Astrocyte (in vitro differentiated cells and primary cell): Measurements from ENCODE around the gene PPP1R14D. TPM values are rescaled to one million over a fixed set of nuclear protein-coding genes. Genes with fewer than 3 reads are reported as not detected.

ENCODE experiments used
- DNase-seq: peaks from one replicate; pipeline ENCODE4 v3.0.0-alpha.2; 2010; ENCODE audit warnings: low read depth
- FAIRE-seq: peaks from 2 replicates; lab custom pipeline; 2011; peaks lifted over from hg19 to GRCh38; lab: Jason Lieb, UNC
- H2AFZ ChIP-seq: 2 replicates; pipeline ENCODE4 v1.6.0; 2012; ENCODE audit warnings: low read depth, low read length, inconsistent platforms
- H3K27ac ChIP-seq: 2 replicates; pipeline ENCODE4 v1.5.1; 2011; ENCODE audit warnings: low read depth, low read length, inconsistent platforms
- H3K27me3 ChIP-seq: 2 replicates; pipeline ENCODE4 v1.6.0; 2011; ENCODE audit warnings: low read length, inconsistent platforms; ENCODE audit not compliant: insufficient read depth
- H3K36me3 ChIP-seq: 2 replicates; pipeline ENCODE4 v1.5.1; 2011; ENCODE audit warnings: low read length, inconsistent platforms; ENCODE audit not compliant: insufficient read depth
- H3K4me1 ChIP-seq: 2 replicates; pipeline ENCODE4 v1.5.1; 2011; ENCODE audit warnings: low read length, inconsistent platforms; ENCODE audit not compliant: insufficient read depth
- H3K4me2 ChIP-seq: 2 replicates; pipeline ENCODE4 v1.6.0; 2012; ENCODE audit warnings: low read length, inconsistent platforms
- H3K4me3 ChIP-seq: 2 replicates; pipeline ENCODE4 v1.5.1; 2011; ENCODE audit warnings: low read depth, mild to moderate bottlenecking, low read length, inconsistent platforms; ENCODE audit not compliant: insufficient read depth
- H3K79me2 ChIP-seq: 2 replicates; pipeline ENCODE4 v1.6.0; 2012; ENCODE audit warnings: mild to moderate bottlenecking, low read length, inconsistent platforms; ENCODE audit not compliant: insufficient read depth
- H3K9ac ChIP-seq: 2 replicates; pipeline ENCODE4 v1.6.0; 2012; ENCODE audit warnings: mild to moderate bottlenecking, low read length, inconsistent platforms
- H3K9me3 ChIP-seq: 2 replicates; pipeline ENCODE4 v1.5.1; 2012; ENCODE audit warnings: low read depth, mild to moderate bottlenecking, low read length, inconsistent platforms; ENCODE audit not compliant: insufficient read depth
- H4K20me1 ChIP-seq: 2 replicates; pipeline ENCODE4 v1.6.0; 2012; ENCODE audit warnings: low read length, inconsistent platforms; ENCODE audit not compliant: insufficient read depth
- H3K27ac Mint-ChIP-seq: one replicate; pipeline ENCODE4 v1.8.0; 2021; ENCODE audit warnings: mild to moderate bottlenecking, mixed read lengths; ENCODE audit not compliant: unreplicated experiment
- H3K27me3 Mint-ChIP-seq: one replicate; pipeline ENCODE4 v1.8.0; 2021; ENCODE audit warnings: low read depth, mixed read lengths; ENCODE audit not compliant: unreplicated experiment
- H3K36me3 Mint-ChIP-seq: one replicate; pipeline ENCODE4 v1.8.0; 2021; ENCODE audit warnings: low read depth, mixed read lengths; ENCODE audit not compliant: unreplicated experiment
- H3K4me1 Mint-ChIP-seq: one replicate; pipeline ENCODE4 v1.8.0; 2021; ENCODE audit warnings: low read depth, mixed read lengths; ENCODE audit not compliant: unreplicated experiment
- H3K4me3 Mint-ChIP-seq: one replicate; pipeline ENCODE4 v1.8.0; 2021; ENCODE audit warnings: mild to moderate bottlenecking, moderate library complexity, mixed read lengths; ENCODE audit not compliant: unreplicated experiment
- H3K9me3 Mint-ChIP-seq: one replicate; pipeline ENCODE4 v1.8.0; 2021; ENCODE audit warnings: mild to moderate bottlenecking, mixed read lengths; ENCODE audit not compliant: unreplicated experiment
- CTCF ChIP-seq: IDR thresholded peaks from 2 replicates; pipeline ENCODE4 v1.5.1; 2011; ENCODE audit warnings: low read depth, mild to moderate bottlenecking, inconsistent platforms, low read length, moderate library complexity; ENCODE audit not compliant: insufficient read depth
- EZH2 ChIP-seq: IDR thresholded peaks from 2 replicates; pipeline ENCODE4 v1.6.1; 2012; ENCODE audit warnings: mild to moderate bottlenecking, low read length, inconsistent platforms; ENCODE audit not compliant: insufficient read depth
- total RNA-seq: library from RNA; stranded (reverse); gene quantifications from 2 replicates; pipeline ENCODE4 v1.2.1, GENCODE V29; 2021

Gene PPP1R14D
- total RNA-seq, 1 donor from 2014 or later: not detected

GRCh38 chr15:40807888-40808461 lies 20.5 kb downstream of the PPP1R14D start:
- Histone ChIP-seq H3K27ac (no peak overlapping the region), H3K9me3 (no peaks in the 10 kb centered on the region), H3K4me2 (peak overlapping the region; percentile 88), H2AFZ (peak overlapping the region; percentile 99), H4K20me1 (peaks cover 8% of the 10 kb centered on the region), H3K9ac (peak overlapping the region; percentile 93), H3K4me1 (peaks cover 14% of the 10 kb centered on the region), H3K79me2 (peaks cover 43% of the 10 kb centered on the region), H3K36me3 (peaks cover 4% of the 10 kb centered on the region), H3K27me3 (no peaks in the 10 kb centered on the region), H3K4me3 (peak overlapping the region; percentile 97)
- Mint-ChIP-seq H3K4me1 (peaks cover 8% of the 10 kb centered on the region), H3K36me3 (peaks cover 4% of the 10 kb centered on the region), H3K27me3 (no peaks in the 10 kb centered on the region), H3K4me3 (peak overlapping the region; percentile 92), H3K27ac (no peak overlapping the region), H3K9me3 (no peaks in the 10 kb centered on the region)
- DNase-seq: no peak
- no peak for TF ChIP-seq EZH2
- no peak for TF ChIP-seq CTCF
- FAIRE-seq: no peak

GRCh38 chr15:40807028-40807887 lies 21.2 kb downstream of the PPP1R14D start, which contains the start of the genes DNAJC17 and ZFYVE19:
Gene DNAJC17, minus strand, starts transcription at chr15:40807473. Its CDS starts 27 bp downstream, at chr15:40807446.
Gene ZFYVE19, plus strand, starts transcription at chr15:40807089. Its CDS starts 501 bp downstream, at chr15:40807590.
- Histone ChIP-seq H3K79me2 (peaks cover 49% of the 10 kb centered on the region), H3K9ac (peak within 1 kb of the TSS; percentile 93), H3K36me3 (peaks cover 4% of the 10 kb centered on the region), H2AFZ (peak within 1 kb of the TSS; percentile 99), H3K4me2 (peak within 1 kb of the TSS; percentile 88), H3K27ac (peak within 1 kb of the TSS; percentile 79), H3K4me1 (peaks cover 14% of the 10 kb centered on the region), H4K20me1 (peaks cover 15% of the 10 kb centered on the region), H3K27me3 (no peaks in the 10 kb centered on the region), H3K4me3 (peak within 1 kb of the TSS; percentile 97), H3K9me3 (no peaks in the 10 kb centered on the region)
- FAIRE-seq: peak; percentile 55
- DNase-seq: peak; percentile 94
- Mint-ChIP-seq H3K36me3 (no peaks in the 10 kb centered on the region), H3K4me3 (peak within 1 kb of the TSS; percentile 92), H3K27ac (peak within 1 kb of the TSS; percentile 84), H3K27me3 (no peaks in the 10 kb centered on the region), H3K9me3 (no peaks in the 10 kb centered on the region), H3K4me1 (peaks cover 8% of the 10 kb centered on the region)
- TF ChIP-seq EZH2: no peak
- TF ChIP-seq CTCF: no peak
